Natural killer cell (primary cell): ENCODE measurements around the gene CDKAL1. TPM values are rescaled to one million over a fixed set of nuclear protein-coding genes. Genes with fewer than 3 reads are reported as not detected.

Experiments used
- ATAC-seq, 3 donors: fragments of 150-1000 bp in 2 of 3; fragments of 200-7000 bp in 1 of 3; cut with Tn5 transposase; 1 replicate in 1 of 3; 2 replicates in 2 of 3; pipeline ENCODE4 v1.10.0; 2021; ENCODE audit warnings: mild to moderate bottlenecking in 2 of 3, moderate library complexity in 2 of 3
- DNase-seq, 2 donors: peaks; one replicate each; pipeline versions ENCODE4 v3.0.0 to v3.0.0-alpha.2; 2013 to 2021; ENCODE audit warnings: mixed read lengths in 1 of 2
- H3K27ac ChIP-seq: one replicate; pipeline ENCODE4 v1.5.1; 2013; ENCODE audit warnings: mild to moderate bottlenecking, low read length
- H3K27me3 ChIP-seq: one replicate; pipeline ENCODE4 v1.6.1; 2013; ENCODE audit warnings: low read length; ENCODE audit not compliant: control insufficient read depth, insufficient read depth
- H3K36me3 ChIP-seq: one replicate; pipeline ENCODE4 v1.6.1; 2013; ENCODE audit warnings: low read length; ENCODE audit not compliant: control insufficient read depth, insufficient read depth
- H3K4me1 ChIP-seq: one replicate; pipeline ENCODE4 v1.6.1; 2013; ENCODE audit warnings: low read length; ENCODE audit not compliant: control insufficient read depth, insufficient read depth
- H3K4me3 ChIP-seq: one replicate; pipeline ENCODE4 v1.5.1; 2013; ENCODE audit warnings: low read length
- H3K9me3 ChIP-seq: one replicate; pipeline ENCODE4 v1.6.1; 2013; ENCODE audit warnings: low read length; ENCODE audit not compliant: control insufficient read depth, insufficient read depth
- H3K27ac Mint-ChIP-seq, 2 donors: one replicate each; pipeline ENCODE4 v1.8.0; 2022; ENCODE audit warnings: mild to moderate bottlenecking in 2 of 2, mixed read lengths in 2 of 2, moderate library complexity in 1 of 2
- H3K27me3 Mint-ChIP-seq, 2 donors: one replicate each; pipeline ENCODE4 v1.8.0; 2022; ENCODE audit warnings: low read depth in 2 of 2, mixed read lengths in 2 of 2
- H3K36me3 Mint-ChIP-seq: one replicate; pipeline ENCODE4 v1.8.0; 2022; ENCODE audit warnings: mixed read lengths
- H3K4me1 Mint-ChIP-seq, 2 donors: one replicate each; pipeline ENCODE4 v1.8.0; 2022; ENCODE audit warnings: mixed read lengths in 2 of 2
- H3K4me3 Mint-ChIP-seq: one replicate; pipeline ENCODE4 v1.8.0; 2022; ENCODE audit warnings: mild to moderate bottlenecking, moderate library complexity, mixed read lengths
- H3K9me3 Mint-ChIP-seq, 2 donors: one replicate each; pipeline ENCODE4 v1.8.0; 2022; ENCODE audit warnings: mixed read lengths in 2 of 2
- CTCF ChIP-seq: fragments of 200-600 bp; IDR thresholded peaks from one replicate; pipeline ENCODE4 v1.8.0; 2022; ENCODE audit warnings: antibody characterized with exemption
- WGBS: methylation state at CpG from one replicate; pipeline ENCODE4 v1.1.7; 2013; ENCODE audit warnings: missing lambda C conversion rate; ENCODE audit not compliant: insufficient coverage; 5-methylcytosine and 5-hydroxymethylcytosine counted together
- intact Hi-C: fragments of 100-400 bp; cut with micrococcal nuclease; formaldehyde crosslinking; loops from one replicate; pipeline ENCODE4 v1.14.2; 2022
- total RNA-seq, 4 donors: library from RNA; stranded (reverse); fragments of 120-200 nt in 1 of 4; gene quantifications; one replicate each; pipeline versions ENCODE4 v1.2.3 to v1.2.4, GENCODE V29; 2013 to 2022

CDKAL1 gene
- total RNA-seq, 3 donors from 2014 or later (not counting 1 experiment from before 2014, with no cell fraction given): 26.0 to 32.8 (median 28.9) TPM

GRCh38 chr6:20978151-20978614 is 443.9 kb downstream of the CDKAL1 start:
- H3K36me3 ChIP-seq: no peaks in the 10 kb centered on the region
- no peak overlapping the region for H3K27ac ChIP-seq
- H3K4me1 ChIP-seq: no peaks in the 10 kb centered on the region
- DNase-seq (no peak), ATAC-seq (no peak)
- no peaks in the 10 kb centered on the region for H3K27me3 Mint-ChIP-seq
- no peak for TF ChIP-seq CTCF
- WGBS: 71% methylated on average over 1 of the region's 5 CpGs
- H3K4me3 ChIP-seq: no peak overlapping the region
- H3K9me3 ChIP-seq: no peaks in the 10 kb centered on the region
- no peaks in the 10 kb centered on the region for H3K9me3 Mint-ChIP-seq
- peaks cover 0 to 7% of the 10 kb centered on the region in 2 donors for H3K4me1 Mint-ChIP-seq
- intact Hi-C loops: no loop called here
- H3K4me3 Mint-ChIP-seq: no peak overlapping the region
- no peaks in the 10 kb centered on the region for H3K27me3 ChIP-seq
- no peak overlapping the region for H3K27ac Mint-ChIP-seq
- no peaks in the 10 kb centered on the region for H3K36me3 Mint-ChIP-seq

- Histone ChIP-seq H3K27ac (no peak overlapping the region), H3K9me3 (peaks cover under 1% of the 10 kb centered on the region), H3K27me3 (no peaks in the 10 kb centered on the region), H3K4me3 (no peak overlapping the region), H3K36me3 (no peaks in the 10 kb centered on the region), H3K4me1 (no peaks in the 10 kb centered on the region)
- TF ChIP-seq CTCF: no peak
- WGBS: 67% methylated on average over 1 of the region's 1 CpG
- ATAC-seq: no peak
- H3K27me3 Mint-ChIP-seq: no peaks in the 10 kb centered on the region
- no peak overlapping the region for H3K4me3 Mint-ChIP-seq
- intact Hi-C loops: no loop called here
- no peaks in the 10 kb centered on the region for H3K36me3 Mint-ChIP-seq
- no peak overlapping the region for H3K27ac Mint-ChIP-seq
- no peaks in the 10 kb centered on the region for H3K9me3 Mint-ChIP-seq
- DNase-seq: no peak
- peaks cover 0 to 7% of the 10 kb centered on the region in 2 donors for H3K4me1 Mint-ChIP-seq
Observed at GRCh38 chr6:20979076-20979475, 444.8 kb downstream of the CDKAL1 start.

- no peaks in the 10 kb centered on the region for H3K27me3 Mint-ChIP-seq
- no peak overlapping the region for H3K4me3 Mint-ChIP-seq
- Histone ChIP-seq H3K4me3 (no peak overlapping the region), H3K36me3 (no peaks in the 10 kb centered on the region), H3K27ac (no peak overlapping the region), H3K9me3 (peaks cover 5% of the 10 kb centered on the region), H3K27me3 (no peaks in the 10 kb centered on the region), H3K4me1 (no peaks in the 10 kb centered on the region)
- intact Hi-C loops: no loop called here
- H3K36me3 Mint-ChIP-seq: no peaks in the 10 kb centered on the region
- no peaks in the 10 kb centered on the region for H3K9me3 Mint-ChIP-seq
- TF ChIP-seq CTCF: no peak
- no peak for DNase-seq
- 97% methylated on average over 5 of the region's 5 CpGs for WGBS
- ATAC-seq: no peak
- H3K27ac Mint-ChIP-seq: no peak overlapping the region
- no peaks in the 10 kb centered on the region for H3K4me1 Mint-ChIP-seq
Observed at GRCh38 chr6:20983961-20984360, 449.7 kb downstream of the CDKAL1 start.

GRCh38 chr6:20985821-20986220 is 451.6 kb downstream of the CDKAL1 start:
- 100% methylated on average over 1 of the region's 1 CpG for WGBS
- no peaks in the 10 kb centered on the region for H3K36me3 Mint-ChIP-seq
- Histone ChIP-seq H3K4me1 (no peaks in the 10 kb centered on the region), H3K4me3 (no peak overlapping the region), H3K27me3 (no peaks in the 10 kb centered on the region), H3K27ac (no peak overlapping the region), H3K9me3 (peaks cover 5% of the 10 kb centered on the region), H3K36me3 (no peaks in the 10 kb centered on the region)
- no peak overlapping the region for H3K27ac Mint-ChIP-seq
- H3K4me1 Mint-ChIP-seq: peaks cover 0 to 3% of the 10 kb centered on the region in 2 donors
- no peak for DNase-seq
- H3K9me3 Mint-ChIP-seq: no peaks in the 10 kb centered on the region
- no peak for TF ChIP-seq CTCF
- intact Hi-C loops: no loop called here
- H3K4me3 Mint-ChIP-seq: no peak overlapping the region
- H3K27me3 Mint-ChIP-seq: no peaks in the 10 kb centered on the region
- ATAC-seq: no peak
